Mesenchymal stem cell (in vitro differentiated cells and primary cell): Measurements from ENCODE around the gene S100A13.
"Not testable (repeated sequence)": the region's sequence is repeated elsewhere in the genome, so short reads cannot be mapped to it uniquely, and the experiment has no call there.

Experiments used
- DNase-seq: peaks from one replicate; pipeline ENCODE4 v3.0.0-alpha.2; 2013
- H2AFZ ChIP-seq: one replicate; pipeline ENCODE4 v1.6.1; 2013; ENCODE audit warnings: low read depth, mild to moderate bottlenecking, control low read depth, inconsistent platforms, low read length, moderate library complexity
- H2AK5ac ChIP-seq: 2 replicates; pipeline ENCODE4 v1.6.1; 2013; ENCODE audit warnings: low read length, moderate library complexity, mild to moderate bottlenecking, inconsistent platforms; ENCODE audit not compliant: severe bottlenecking
- H2BK120ac ChIP-seq: one replicate; pipeline ENCODE4 v1.6.1; 2013; ENCODE audit warnings: low read depth, mild to moderate bottlenecking, inconsistent platforms, low read length, moderate library complexity
- H2BK12ac ChIP-seq, 2 experiments: one replicate each; pipeline ENCODE4 v1.6.1; 2013; ENCODE audit warnings: inconsistent platforms in 2 of 2, low read length in 2 of 2, mild to moderate bottlenecking in 2 of 2, moderate library complexity in 2 of 2, control low read depth in 1 of 2
- H2BK15ac ChIP-seq: one replicate; pipeline ENCODE4 v1.6.1; 2013; ENCODE audit warnings: mild to moderate bottlenecking, low read depth, inconsistent platforms; ENCODE audit not compliant: poor library complexity, severe bottlenecking
- H2BK5ac ChIP-seq: 2 replicates; pipeline ENCODE4 v1.6.1; 2013; ENCODE audit warnings: low read depth, mild to moderate bottlenecking, low read length, control low read depth, inconsistent platforms; ENCODE audit not compliant: poor library complexity, severe bottlenecking
- H3K14ac ChIP-seq, 2 experiments: one replicate each; pipeline ENCODE4 v1.6.1; 2013; ENCODE audit warnings: inconsistent platforms in 2 of 2, low read length in 2 of 2, control low read depth in 1 of 2, mild to moderate bottlenecking in 1 of 2, moderate library complexity in 1 of 2
- H3K18ac ChIP-seq, 2 experiments: one replicate each; pipeline ENCODE4 v1.6.1; 2013; ENCODE audit warnings: inconsistent platforms in 2 of 2, low read length in 2 of 2, control low read depth in 1 of 2, low read depth in 1 of 2, mild to moderate bottlenecking in 1 of 2
- H3K23ac ChIP-seq, 2 experiments: one replicate each; pipeline ENCODE4 v1.6.1; 2013; ENCODE audit warnings: inconsistent platforms in 2 of 2, low read length in 2 of 2, mild to moderate bottlenecking in 2 of 2, moderate library complexity in 2 of 2, control low read depth in 1 of 2
- H3K27ac ChIP-seq: 2 replicates; pipeline ENCODE4 v1.5.1; 2013; ENCODE audit warnings: mild to moderate bottlenecking, moderate library complexity, low read length, control low read depth, inconsistent platforms; ENCODE audit not compliant: poor library complexity, severe bottlenecking
- H3K27me3 ChIP-seq, 2 experiments: 2 replicates each; pipeline versions ENCODE4 v1.6.1 to v1.7.0; 2013; ENCODE audit warnings: low read length in 2 of 2, mild to moderate bottlenecking in 2 of 2, moderate library complexity in 2 of 2, control low read depth in 1 of 2, inconsistent platforms in 1 of 2; ENCODE audit not compliant: control insufficient read depth in 1 of 2, insufficient read depth in 1 of 2
- H3K36me3 ChIP-seq, 2 experiments: 2 replicates each; pipeline versions ENCODE4 v1.6.1 to v1.7.0; 2013; ENCODE audit warnings: low read length in 2 of 2, control low read depth in 1 of 2, inconsistent platforms in 1 of 2, low read depth in 1 of 2, mild to moderate bottlenecking in 1 of 2; ENCODE audit not compliant: insufficient read depth in 2 of 2, control insufficient read depth in 1 of 2
- H3K4ac ChIP-seq, 2 experiments: one replicate each; pipeline ENCODE4 v1.6.1; 2013; ENCODE audit warnings: inconsistent platforms in 2 of 2, low read length in 2 of 2, mild to moderate bottlenecking in 2 of 2, moderate library complexity in 2 of 2, control low read depth in 1 of 2, low read depth in 1 of 2
- H3K4me1 ChIP-seq: 2 replicates; pipeline ENCODE4 v1.6.1; 2013; ENCODE audit warnings: low read depth, low read length, control low read depth; ENCODE audit not compliant: control insufficient read depth, insufficient read depth
- H3K4me2 ChIP-seq: 2 replicates; pipeline ENCODE4 v1.6.1; 2013; ENCODE audit warnings: low read length, mild to moderate bottlenecking, inconsistent platforms; ENCODE audit not compliant: poor library complexity, severe bottlenecking
- H3K4me3 ChIP-seq, 2 experiments: 2 replicates each; pipeline versions ENCODE4 v1.5.1 to v1.7.0; 2013; ENCODE audit warnings: low read length in 2 of 2, mild to moderate bottlenecking in 2 of 2, control low read depth in 1 of 2, low read depth in 1 of 2; ENCODE audit not compliant: insufficient read depth in 1 of 2
- H3K79me1 ChIP-seq: replicated peaks from 2 replicates; pipeline ENCODE4 v1.6.1; 2013; ENCODE audit warnings: mild to moderate bottlenecking, control low read depth, low read length, inconsistent platforms; ENCODE audit not compliant: poor library complexity, severe bottlenecking
- H3K9ac ChIP-seq: 2 replicates; pipeline ENCODE4 v1.7.0; 2013; ENCODE audit warnings: mild to moderate bottlenecking, low read length, moderate library complexity
- H3K9me3 ChIP-seq: 2 replicates; pipeline ENCODE4 v1.7.0; 2013; ENCODE audit warnings: mild to moderate bottlenecking, low read length; ENCODE audit not compliant: control insufficient read depth
- H4K8ac ChIP-seq: one replicate; pipeline ENCODE4 v1.6.1; 2013; ENCODE audit warnings: inconsistent platforms, mild to moderate bottlenecking, low read length, moderate library complexity
- H4K91ac ChIP-seq: one replicate; pipeline ENCODE4 v1.6.1; 2013; ENCODE audit warnings: mild to moderate bottlenecking, low read length, inconsistent platforms
- WGBS: methylation state at CpG from one replicate; pipeline ENCODE4 v1.1.7; 2013; ENCODE audit warnings: mixed read lengths; 5-methylcytosine and 5-hydroxymethylcytosine counted together

Gene S100A13

DNA sequence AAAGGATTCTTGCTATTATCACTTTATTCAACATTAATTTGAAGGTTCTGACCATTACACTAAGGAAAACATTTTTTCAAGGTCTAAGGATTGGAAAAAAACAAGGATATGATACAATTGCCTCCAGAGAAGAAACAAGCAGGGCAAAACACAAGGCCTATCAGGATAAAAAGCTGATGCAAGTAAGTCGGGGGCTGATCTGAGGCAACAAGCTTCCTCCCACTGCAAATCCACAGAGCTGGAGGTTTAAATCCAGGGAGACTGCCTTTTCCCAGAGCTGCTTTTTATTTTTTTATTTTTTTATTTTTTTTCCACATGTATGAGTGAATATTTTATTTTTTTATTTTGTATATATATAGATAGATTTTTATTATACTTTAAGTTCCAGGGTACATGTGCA is 42.3 kb downstream of the S100A13 start:
- 92% methylated on average over 1 of the region's 1 CpG for WGBS

DNA sequence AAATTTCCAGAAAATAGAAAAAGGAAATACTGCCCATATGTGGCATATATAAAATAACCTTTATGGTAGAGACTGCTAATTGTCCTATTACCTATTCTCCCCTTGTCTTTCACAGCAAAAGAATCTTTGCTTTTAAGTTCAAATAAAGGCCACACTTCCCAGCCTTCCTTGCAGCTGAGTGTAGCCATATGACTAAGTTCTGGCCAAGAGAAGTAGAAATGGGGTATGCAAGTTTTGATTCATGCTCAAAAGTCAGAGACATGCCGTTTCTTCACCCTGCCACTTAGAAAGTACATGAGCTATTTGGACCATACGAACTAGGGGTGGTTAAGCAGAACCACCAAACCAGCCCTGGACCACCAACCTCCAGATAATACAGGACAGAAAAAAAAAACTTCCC is 43.3 kb downstream of the S100A13 start:
- H3K4me3 ChIP-seq = no peak overlapping the region
- H3K18ac ChIP-seq = no peak overlapping the region
- H3K79me1 ChIP-seq = no peaks in the 10 kb centered on the region
- H4K8ac ChIP-seq = no peak overlapping the region
- H3K14ac ChIP-seq = no peak overlapping the region
- no peak overlapping the region for H3K4ac ChIP-seq
- no peak overlapping the region for H2AK5ac ChIP-seq
- no peak overlapping the region for H2BK120ac ChIP-seq
- H2BK12ac ChIP-seq = no peak overlapping the region
- H3K4me2 ChIP-seq = no peak overlapping the region
- no peak overlapping the region for H4K91ac ChIP-seq
- H3K9ac ChIP-seq = no peak overlapping the region
- peaks cover under 1% of the 10 kb centered on the region for H3K4me1 ChIP-seq
- H2AFZ ChIP-seq = no peak overlapping the region
- no peaks in the 10 kb centered on the region for H3K27me3 ChIP-seq
- no peak overlapping the region for H2BK5ac ChIP-seq
- no peak overlapping the region for H3K27ac ChIP-seq
- no peaks in the 10 kb centered on the region for H3K36me3 ChIP-seq
- no peak overlapping the region for H2BK15ac ChIP-seq
- DNase-seq = no peak
- 85% methylated on average over 2 of the region's 2 CpGs for WGBS
- no peaks in the 10 kb centered on the region for H3K9me3 ChIP-seq
- no peak overlapping the region for H3K23ac ChIP-seq

More for the DNA sequence above, 42.3 kb downstream of the S100A13 start:
- no peak overlapping the region for H2BK12ac ChIP-seq
- no peak overlapping the region for H3K27ac ChIP-seq
- no peak overlapping the region for H3K9ac ChIP-seq
- H4K8ac ChIP-seq = no peak overlapping the region
- no peaks in the 10 kb centered on the region for H3K9me3 ChIP-seq
- no peak overlapping the region for H2BK120ac ChIP-seq
- H2AFZ ChIP-seq = no peak overlapping the region
- no peak overlapping the region for H2BK5ac ChIP-seq
- no peaks in the 10 kb centered on the region for H3K4me1 ChIP-seq
- no peak overlapping the region for H3K18ac ChIP-seq
- DNase-seq = no peak
- H3K79me1 ChIP-seq = no peaks in the 10 kb centered on the region
- H3K4ac ChIP-seq = no peak overlapping the region
- no peak overlapping the region for H3K23ac ChIP-seq
- no peaks in the 10 kb centered on the region for H3K36me3 ChIP-seq
- H3K14ac ChIP-seq = no peak overlapping the region
- H3K27me3 ChIP-seq = no peaks in the 10 kb centered on the region
- H4K91ac ChIP-seq = no peak overlapping the region
- H3K4me2 ChIP-seq = no peak overlapping the region
- H3K4me3 ChIP-seq = no peak overlapping the region
- H2AK5ac ChIP-seq = no peak overlapping the region
- H2BK15ac ChIP-seq = no peak overlapping the region

DNA sequence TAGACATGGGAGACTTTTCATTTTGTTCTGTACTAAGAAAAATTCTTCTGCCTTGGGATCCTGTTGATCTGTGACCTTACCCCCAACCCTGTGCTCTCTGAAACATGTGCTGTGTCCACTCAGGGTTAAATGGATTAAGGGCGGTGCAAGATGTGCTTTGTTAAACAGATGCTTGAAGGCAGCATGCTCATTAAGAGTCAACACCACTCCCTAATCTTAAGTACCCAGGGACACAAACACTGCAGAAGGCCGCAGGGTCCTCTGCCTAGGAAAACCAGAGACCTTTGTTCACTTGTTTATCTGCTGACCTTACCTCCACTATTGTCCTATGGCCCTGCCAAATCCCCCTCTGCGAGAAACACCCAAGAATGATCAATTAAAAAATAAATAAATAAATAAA is 43.8 kb downstream of the S100A13 start:
- H2BK12ac ChIP-seq = not testable (repeated sequence)
- 67% methylated on average over 1 of the region's 3 CpGs for WGBS

DNA sequence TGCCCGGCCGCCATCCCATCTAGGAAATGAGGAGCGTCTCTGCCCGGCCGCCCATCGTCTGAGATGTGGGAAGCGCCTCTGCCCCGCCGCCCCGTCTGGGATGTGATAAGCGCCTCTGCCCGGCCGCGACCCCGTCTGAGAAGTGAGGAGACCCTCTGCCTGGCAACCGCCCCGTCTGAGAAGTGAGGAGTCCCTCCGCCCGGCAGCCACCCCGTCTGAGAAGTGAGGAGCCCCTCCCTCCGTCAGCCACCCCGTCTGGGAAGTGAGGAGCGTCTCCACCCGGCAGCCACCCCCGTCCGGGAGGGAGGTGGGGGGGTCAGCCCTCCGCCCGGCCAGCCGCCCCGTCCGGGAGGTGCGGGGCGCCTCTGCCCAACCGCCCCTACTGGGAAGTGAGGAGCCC is 44.5 kb downstream of the S100A13 start:
- not testable (repeated sequence) for H3K23ac ChIP-seq, H3K4me2 ChIP-seq, H3K4me3 ChIP-seq, H3K18ac ChIP-seq, H3K9me3 ChIP-seq, H3K27ac ChIP-seq, H2BK12ac ChIP-seq, H4K91ac ChIP-seq, H3K4ac ChIP-seq, H2BK120ac ChIP-seq, H2BK5ac ChIP-seq, DNase-seq, H3K36me3 ChIP-seq, H4K8ac ChIP-seq, H2AK5ac ChIP-seq, H2BK15ac ChIP-seq, H3K79me1 ChIP-seq, H3K14ac ChIP-seq, H3K9ac ChIP-seq, H3K4me1 ChIP-seq, H3K27me3 ChIP-seq, H2AFZ ChIP-seq
- WGBS = 98% methylated on average over 26 of the region's 34 CpGs

More for the DNA sequence above, 43.8 kb downstream of the S100A13 start:
- not testable (repeated sequence) for H2BK15ac ChIP-seq, H3K9ac ChIP-seq, H3K18ac ChIP-seq, H3K14ac ChIP-seq, H4K8ac ChIP-seq, H2AK5ac ChIP-seq, H2BK5ac ChIP-seq, H3K4me1 ChIP-seq, H3K23ac ChIP-seq, H3K79me1 ChIP-seq, H3K4ac ChIP-seq, H3K4me2 ChIP-seq, H2AFZ ChIP-seq, H3K27me3 ChIP-seq, H3K27ac ChIP-seq, H4K91ac ChIP-seq, H2BK120ac ChIP-seq, H3K4me3 ChIP-seq, H3K9me3 ChIP-seq, DNase-seq, H3K36me3 ChIP-seq
